ENCODE results near the gene HEBP1.

GRCh38 chr12:13044002-13044905, 44.2 kb upstream of the HEBP1 start, which contains the start of gene FAM234B:
- TF ChIP-seq CTCF (IDR thresholded peaks at IDR 0.05; ENCODE audit: low read depth, low read length, poor library complexity, severe bottlenecking) (peak; percentile 31), EZH2phosphoT487 (IDR thresholded peaks at IDR 0.05; ENCODE audit: borderline replicate concordance, low read length) (no peak)

Data from DOHH2 (cell line).